ENCODE measurements around the gene ACSF2. TPM values are rescaled to one million over a fixed set of nuclear protein-coding genes. Genes with fewer than 3 reads are reported as not detected.
A peak's percentile ranks its signal among the peaks of the same experiment; 100 is the strongest.

ACSF2 gene
- polyA plus RNA-seq, 1 donor (not counting 4 experiments of a cell fraction or from before 2014, with no cell fraction given): 71.9 TPM

- Histone ChIP-seq H3K4me1 (ENCODE audit: control insufficient read depth, extremely low read depth, insufficient read depth, low read length) (peaks cover 47% of the 10 kb centered on the region), H3K79me2 (ENCODE audit: control insufficient read depth, insufficient read depth, low read length) (no peaks in the 10 kb centered on the region), H3K27ac (ENCODE audit: control insufficient read depth, insufficient read depth, low read length) (no peak overlapping the region), H3K9me3 (ENCODE audit: control insufficient read depth, low read depth, low read length) (no peaks in the 10 kb centered on the region), H3K9me1 (ENCODE audit: control insufficient read depth, extremely low read depth, insufficient read depth, low read length) (no peaks in the 10 kb centered on the region), H2AFZ (ENCODE audit: control insufficient read depth, low read length) (no peak overlapping the region), H3K36me3 (ENCODE audit: control insufficient read depth in 2 of 2, extremely low read depth in 1 of 2, insufficient read depth in 2 of 2, low read length in 2 of 2) (no peaks in the 10 kb centered on the region), H3K4me2 (ENCODE audit: control insufficient read depth, extremely low read depth, insufficient read depth, low read depth, low read length) (peak overlapping the region; percentile 51), H4K20me1 (ENCODE audit: control insufficient read depth, extremely low read depth, insufficient read depth, low read length) (no peaks in the 10 kb centered on the region), H3K9ac (ENCODE audit: control insufficient read depth, extremely low read depth, insufficient read depth, low read length) (no peak overlapping the region), H3K27me3 (ENCODE audit: control insufficient read depth, extremely low read depth, insufficient read depth, low read length) (no peaks in the 10 kb centered on the region), H3K4me3 (ENCODE audit: control insufficient read depth in 2 of 3, extremely low read depth in 1 of 3, insufficient read depth in 2 of 3, low read depth in 1 of 3, low read length in 3 of 3) (no peak overlapping the region)
- FAIRE-seq (no peak), DNase-seq (ENCODE audit: low read depth, low spot score) (no peak)
- TF ChIP-seq EZH2 (IDR thresholded peaks at IDR 0.05; ENCODE audit: low read length) (no peak), CTCF (optimal IDR thresholded peaks at IDR 0.05 in 1 of 3, IDR thresholded peaks at IDR 0.05 in 1 of 3, conservative IDR thresholded peaks at IDR 0.05 in 1 of 3; ENCODE audit: extremely low read depth in 1 of 3, insufficient read depth in 2 of 3, low read length in 3 of 3) (no peak)
- dilution Hi-C loops (cut with MboI; ENCODE audit: extremely low pct_ligation_motif_present, low sequenced_read_pairs): no loop called here
Measured at GRCh38 chr17:50511058-50511457, 85.0 kb downstream of the ACSF2 start.

- Histone ChIP-seq H3K9ac (ENCODE audit: control insufficient read depth, extremely low read depth, insufficient read depth, low read length) (no peak overlapping the region), H3K4me1 (ENCODE audit: control insufficient read depth, extremely low read depth, insufficient read depth, low read length) (peaks cover 60% of the 10 kb centered on the region), H3K9me3 (ENCODE audit: control insufficient read depth, low read depth, low read length) (no peaks in the 10 kb centered on the region), H3K36me3 (ENCODE audit: control insufficient read depth in 2 of 2, extremely low read depth in 1 of 2, insufficient read depth in 2 of 2, low read length in 2 of 2) (no peaks in the 10 kb centered on the region), H3K27me3 (ENCODE audit: control insufficient read depth, extremely low read depth, insufficient read depth, low read length) (no peaks in the 10 kb centered on the region), H4K20me1 (ENCODE audit: control insufficient read depth, extremely low read depth, insufficient read depth, low read length) (no peaks in the 10 kb centered on the region), H3K4me2 (ENCODE audit: control insufficient read depth, extremely low read depth, insufficient read depth, low read depth, low read length) (no peak overlapping the region), H3K4me3 (ENCODE audit: control insufficient read depth in 2 of 3, extremely low read depth in 1 of 3, insufficient read depth in 2 of 3, low read depth in 1 of 3, low read length in 3 of 3) (no peak overlapping the region), H3K27ac (ENCODE audit: control insufficient read depth, insufficient read depth, low read length) (no peak overlapping the region), H3K79me2 (ENCODE audit: control insufficient read depth, insufficient read depth, low read length) (peaks cover 2% of the 10 kb centered on the region), H3K9me1 (ENCODE audit: control insufficient read depth, extremely low read depth, insufficient read depth, low read length) (no peaks in the 10 kb centered on the region), H2AFZ (ENCODE audit: control insufficient read depth, low read length) (no peak overlapping the region)
- TF ChIP-seq EZH2 (IDR thresholded peaks at IDR 0.05; ENCODE audit: low read length): no peak
- no peak for TF ChIP-seq CTCF (optimal IDR thresholded peaks at IDR 0.05 in 1 of 3, IDR thresholded peaks at IDR 0.05 in 1 of 3, conservative IDR thresholded peaks at IDR 0.05 in 1 of 3; ENCODE audit: extremely low read depth in 1 of 3, insufficient read depth in 2 of 3, low read length in 3 of 3)
- no peak for FAIRE-seq
- no peak for DNase-seq (ENCODE audit: low read depth, low spot score)
- dilution Hi-C loops (cut with MboI; ENCODE audit: extremely low pct_ligation_motif_present, low sequenced_read_pairs): no loop called here
Measured at GRCh38 chr17:50513495-50513894, 87.5 kb downstream of the ACSF2 start.
